Suppressor macrophage treated with lipopolysaccharide for 1 hour (primary cell): ENCODE measurements around the gene PCSK2.

Experiments
- DNase-seq, 3 donors: peaks; one replicate each; pipeline ENCODE4 v3.0.0-alpha.2; 2020 to 2022

PCSK2 gene

DNA sequence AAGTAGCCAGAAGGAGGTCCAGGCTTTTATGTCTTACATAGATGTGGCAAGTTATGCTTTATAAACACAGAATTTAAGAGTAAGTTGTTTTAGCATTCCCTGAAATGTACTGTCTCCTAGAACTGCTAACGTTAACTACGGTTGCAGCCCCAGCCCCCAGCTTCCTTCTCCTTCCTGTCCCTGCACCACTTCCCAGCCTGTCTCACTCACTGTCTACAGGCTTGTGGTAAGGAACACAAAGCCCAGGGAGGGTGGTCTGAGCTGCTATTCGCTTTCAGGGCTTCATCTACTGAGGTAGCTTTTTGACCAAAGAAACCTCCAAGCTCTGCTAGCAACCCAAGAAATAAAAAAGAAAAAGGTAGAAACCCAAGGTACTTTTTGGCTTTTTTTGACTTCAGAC, 35.9 kb downstream of the PCSK2 start:
- DNase-seq: no peak

DNA sequence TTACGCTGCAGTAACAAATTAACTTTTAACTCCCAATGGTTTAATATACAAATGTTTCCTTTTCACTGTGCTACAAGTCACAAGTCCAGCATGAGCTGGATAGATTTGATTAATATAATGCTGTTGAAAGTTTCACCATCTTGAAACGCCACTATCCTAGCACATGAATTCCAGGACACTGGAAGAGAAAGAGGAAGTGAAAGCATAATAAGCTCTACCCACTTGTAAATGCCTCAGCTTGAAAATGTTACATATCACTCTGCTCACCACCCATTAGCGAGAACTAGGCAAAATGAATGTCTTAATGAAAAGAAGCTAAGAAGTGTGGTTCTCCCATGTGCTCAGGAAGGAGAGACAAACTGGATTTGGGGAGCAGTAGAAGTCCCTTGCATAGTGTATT, 46.9 kb downstream of the PCSK2 start:
- no peak for DNase-seq

DNA sequence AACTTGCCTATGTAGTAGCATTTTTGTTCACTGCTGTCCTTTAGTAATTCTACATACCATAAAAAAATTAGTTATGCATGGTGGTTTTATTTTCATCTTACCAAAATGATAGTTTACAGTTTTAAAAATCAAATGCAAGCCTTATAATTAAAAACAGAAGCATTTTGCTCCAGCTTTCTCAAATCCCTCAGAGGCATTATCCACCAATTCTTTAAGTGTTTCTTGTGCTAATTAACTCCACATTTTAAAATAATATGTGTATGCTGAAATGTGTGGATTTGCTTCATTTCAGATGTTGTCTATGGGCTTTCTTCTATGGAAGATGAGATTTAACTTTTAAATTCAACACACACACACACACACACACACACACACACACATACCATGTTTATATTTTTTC, 49.3 kb downstream of the PCSK2 start:
- DNase-seq: no peak

DNA sequence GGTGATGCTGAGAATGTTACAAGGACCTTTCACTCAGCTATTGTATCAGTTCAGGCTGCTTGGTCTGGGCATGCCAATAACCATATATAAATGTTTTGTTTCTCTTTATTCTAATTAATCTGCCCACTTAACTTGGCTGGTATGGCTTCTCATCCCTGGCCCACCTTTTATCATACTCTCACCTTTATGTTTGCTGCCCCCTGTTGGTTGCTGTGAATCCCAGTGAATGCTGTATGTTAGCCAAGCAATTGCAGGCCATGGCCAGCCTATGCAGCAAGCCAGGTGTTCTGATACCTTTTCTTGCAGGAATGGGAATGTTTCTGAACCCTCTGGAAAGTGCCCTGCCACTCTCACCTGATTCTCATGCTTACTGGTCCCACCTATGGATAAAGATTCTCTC, 54.6 kb downstream of the PCSK2 start:
- DNase-seq: peak in 1 of 3 donors; percentile 6

DNA sequence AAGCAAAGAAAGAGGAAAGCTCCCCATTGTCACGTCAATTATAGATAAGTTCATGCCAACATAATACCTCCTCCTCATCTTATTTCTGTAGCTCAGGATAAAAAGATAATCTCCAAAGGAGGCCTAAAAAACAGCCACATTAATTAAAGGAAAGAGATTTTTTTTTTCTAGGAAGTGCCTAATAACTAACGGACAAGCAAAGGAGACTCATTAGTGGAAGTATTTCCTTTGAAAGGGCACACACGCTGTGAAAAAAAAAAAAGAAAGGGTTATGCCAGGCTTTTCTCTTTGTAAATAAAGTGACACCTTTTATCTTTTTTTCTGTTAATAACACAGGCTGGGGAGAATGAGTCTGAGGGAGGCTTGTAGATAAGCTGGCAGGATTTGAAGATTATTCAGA, 55.7 kb downstream of the PCSK2 start:
- no peak for DNase-seq

DNA sequence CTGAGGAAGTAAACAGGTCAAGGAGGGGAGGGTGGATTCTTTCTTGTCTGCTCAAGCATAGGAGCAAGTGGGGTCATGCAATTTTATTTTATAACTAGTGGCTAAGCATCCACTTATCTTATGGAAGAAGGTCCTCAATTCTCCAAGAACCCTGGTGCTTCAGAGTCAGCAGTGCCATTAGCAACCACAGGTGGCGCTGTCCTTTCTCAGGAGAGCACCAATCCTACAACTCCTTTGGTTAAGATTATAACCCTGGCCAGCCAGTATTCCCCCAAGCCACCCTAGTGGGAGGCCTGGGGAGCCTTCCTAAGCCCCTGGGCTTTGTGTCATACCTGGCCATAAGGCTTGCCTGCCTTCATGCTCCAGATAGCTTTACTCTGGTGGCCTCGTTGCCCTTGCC, 60.7 kb downstream of the PCSK2 start:
- DNase-seq: no peak

DNA sequence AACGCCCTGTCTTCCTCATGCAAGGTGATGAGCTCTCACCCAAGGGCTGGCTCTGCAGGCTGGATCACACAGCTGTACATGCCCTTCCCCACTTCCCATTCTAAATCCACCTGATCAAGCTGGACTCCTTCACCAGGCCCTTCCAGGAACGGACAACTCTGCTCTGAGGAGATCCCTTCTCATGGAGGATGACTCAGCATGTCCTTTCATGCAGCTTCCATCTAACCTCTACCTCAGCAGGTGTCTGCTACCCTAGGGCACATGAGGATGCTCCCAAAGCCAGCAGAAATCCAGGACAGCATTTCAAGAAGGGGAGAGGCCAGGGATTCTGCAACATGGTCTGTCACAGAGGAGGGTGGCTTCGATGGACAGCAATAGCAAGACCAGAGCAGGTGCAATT, 61.2 kb downstream of the PCSK2 start:
- no peak for DNase-seq

DNA sequence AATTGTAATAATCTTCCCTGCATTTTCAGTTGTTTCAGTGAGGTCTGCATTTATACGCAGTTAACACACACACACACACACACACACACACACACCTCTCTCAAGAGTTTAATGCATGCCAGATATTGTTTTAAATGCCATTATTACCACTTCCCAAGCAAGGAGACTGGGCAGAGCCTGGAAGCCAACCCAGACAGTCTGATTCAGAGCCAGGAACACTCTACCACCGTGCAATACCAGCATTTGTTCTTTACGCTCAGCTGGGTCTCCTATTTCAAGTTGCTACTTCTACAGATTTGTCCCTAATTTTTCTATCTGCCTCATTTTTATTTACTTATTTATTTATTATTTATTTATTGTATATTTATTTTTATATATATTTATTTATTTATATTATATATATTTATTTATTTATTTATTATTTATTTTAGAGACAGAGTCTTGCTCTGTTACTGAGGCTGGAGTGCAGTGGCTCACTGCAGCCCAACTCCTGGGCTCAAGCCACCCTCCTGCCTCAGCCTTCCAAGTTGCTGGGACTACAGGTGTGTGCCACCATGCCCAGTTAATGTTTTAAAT, 68.4 kb downstream of the PCSK2 start:
- no peak for DNase-seq

DNA sequence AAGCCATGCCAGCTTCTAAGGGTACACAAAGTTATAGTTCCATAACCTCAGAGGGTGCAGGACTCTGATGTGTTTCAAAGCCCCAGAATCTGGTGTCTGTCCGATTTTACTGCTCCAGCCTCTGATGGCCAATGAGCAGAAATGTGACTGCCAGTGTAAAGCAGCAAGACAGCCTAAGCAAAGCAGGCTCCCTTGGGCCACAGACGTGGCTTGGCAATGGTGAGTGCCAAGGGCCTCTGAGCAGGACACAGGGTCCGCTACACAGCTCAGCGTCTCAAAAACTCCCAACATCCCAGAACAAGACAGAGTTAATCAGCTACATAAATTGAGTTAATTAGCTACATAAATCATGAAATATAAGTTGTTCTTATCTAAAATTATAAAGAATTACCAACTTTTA, 69.2 kb downstream of the PCSK2 start:
- DNase-seq: no peak

DNA sequence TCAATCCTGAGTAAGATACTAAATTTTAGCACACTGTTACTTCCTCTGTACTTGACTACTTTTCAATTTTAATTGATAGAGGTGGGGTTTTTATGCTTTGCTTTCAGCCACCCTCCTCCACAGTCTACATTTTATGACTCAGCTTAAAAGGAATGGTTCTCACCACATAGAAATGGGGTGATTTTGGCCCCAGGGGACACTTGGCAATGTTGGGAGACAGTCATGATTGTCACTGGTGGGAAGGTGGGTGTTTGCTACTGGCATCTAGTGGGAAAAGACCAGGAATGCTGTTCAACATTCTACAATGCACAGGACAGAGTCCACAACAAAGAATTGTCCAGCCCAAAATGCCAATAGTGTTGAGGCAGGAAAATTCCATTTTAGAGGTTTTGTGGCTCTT, 71.3 kb downstream of the PCSK2 start:
- no peak for DNase-seq

DNA sequence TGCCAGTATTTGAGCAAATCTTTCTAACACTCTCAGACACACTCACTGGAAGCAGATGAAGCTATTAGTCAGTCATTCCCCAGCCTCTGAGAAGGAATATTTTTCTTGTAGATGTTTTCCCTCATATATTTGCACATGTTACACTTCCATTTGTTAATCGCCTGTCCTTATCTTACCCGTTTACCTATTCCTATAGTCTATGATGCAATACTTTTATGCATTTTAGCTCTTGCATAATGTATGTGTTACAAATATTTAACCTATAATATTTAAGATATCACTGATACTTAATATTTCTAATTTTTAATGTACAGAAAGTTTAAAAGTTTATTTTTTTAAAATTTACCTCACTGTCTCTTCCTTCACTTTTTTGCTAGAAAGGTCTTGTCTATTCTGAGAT, 71.9 kb downstream of the PCSK2 start:
- no peak for DNase-seq

DNA sequence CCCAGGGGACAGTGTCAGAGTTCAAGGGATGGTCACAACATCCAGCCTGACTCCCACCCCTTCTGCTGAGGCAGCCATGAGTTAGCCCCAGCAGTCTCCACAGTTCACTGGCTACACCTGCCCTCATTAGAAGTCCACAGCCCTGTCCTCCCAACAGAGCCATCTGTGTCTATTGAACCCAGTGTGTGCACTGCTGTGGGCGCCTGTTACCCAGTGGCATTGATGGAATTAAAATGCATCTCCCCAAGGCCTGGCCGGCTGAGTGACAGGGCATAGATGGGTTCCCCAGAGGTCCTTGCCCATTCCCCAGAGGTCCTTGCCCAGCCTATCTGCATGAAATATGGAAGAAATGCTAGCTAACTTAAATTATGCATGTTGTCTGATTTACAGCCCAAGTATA, 73.3 kb downstream of the PCSK2 start:
- no peak for DNase-seq

DNA sequence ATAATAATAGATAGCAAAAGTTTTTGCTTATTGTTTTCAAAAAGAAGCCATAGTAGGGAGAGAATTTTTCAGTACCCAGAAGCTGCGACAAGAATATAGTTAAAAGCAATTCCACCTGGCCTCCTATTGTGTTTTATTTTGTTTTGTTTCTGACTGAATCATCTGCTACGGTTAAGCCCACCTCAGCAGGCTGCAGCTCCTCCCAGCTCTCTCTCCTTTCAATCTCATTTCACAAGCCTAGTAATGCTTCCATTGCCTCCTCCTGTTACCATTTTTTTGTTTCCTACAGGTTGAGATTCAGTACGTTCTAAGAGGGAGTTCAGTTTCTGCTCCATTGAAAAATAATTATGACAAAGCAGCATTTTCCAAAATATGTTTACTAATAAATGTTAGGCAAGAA, 77.9 kb downstream of the PCSK2 start:
- no peak for DNase-seq

DNA sequence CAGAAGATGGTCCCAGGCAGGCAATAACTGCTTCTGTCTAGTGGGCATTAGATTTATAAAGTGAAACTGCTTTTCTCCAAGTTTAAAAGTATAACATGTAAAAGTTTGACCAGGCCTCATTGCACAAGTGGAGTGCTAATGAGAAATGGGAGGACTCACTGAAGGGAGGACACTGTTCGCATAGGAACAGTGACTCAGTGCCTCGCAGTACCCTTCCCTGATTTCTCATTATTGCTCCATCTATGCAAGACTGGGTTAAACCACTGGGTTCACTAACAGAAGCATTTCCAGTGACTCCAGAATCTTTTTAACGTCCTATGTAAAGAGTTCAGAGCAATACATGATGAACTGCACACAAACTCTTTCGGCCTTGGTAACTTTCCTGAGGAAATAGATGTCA, 79.6 kb downstream of the PCSK2 start:
- DNase-seq: no peak

DNA sequence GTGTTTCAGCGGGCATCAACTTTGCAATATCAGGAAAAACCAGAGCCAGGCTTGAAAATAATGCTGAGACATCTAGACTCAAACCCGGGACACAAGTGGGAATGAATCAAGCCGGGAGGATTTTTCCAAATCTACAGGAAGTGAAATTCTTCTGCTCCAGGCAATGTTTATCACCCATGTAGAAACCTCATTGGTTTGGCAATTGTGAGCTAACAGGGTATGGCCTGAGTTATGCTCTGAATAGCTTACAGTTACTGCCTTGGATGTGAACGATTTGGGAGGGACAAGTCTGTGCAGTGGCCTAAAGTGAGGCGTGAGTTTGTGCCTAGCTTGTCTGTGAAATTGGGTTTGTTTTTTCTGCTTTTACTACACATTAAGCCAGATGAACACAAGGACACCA, 87.4 kb downstream of the PCSK2 start:
- DNase-seq: no peak

DNA sequence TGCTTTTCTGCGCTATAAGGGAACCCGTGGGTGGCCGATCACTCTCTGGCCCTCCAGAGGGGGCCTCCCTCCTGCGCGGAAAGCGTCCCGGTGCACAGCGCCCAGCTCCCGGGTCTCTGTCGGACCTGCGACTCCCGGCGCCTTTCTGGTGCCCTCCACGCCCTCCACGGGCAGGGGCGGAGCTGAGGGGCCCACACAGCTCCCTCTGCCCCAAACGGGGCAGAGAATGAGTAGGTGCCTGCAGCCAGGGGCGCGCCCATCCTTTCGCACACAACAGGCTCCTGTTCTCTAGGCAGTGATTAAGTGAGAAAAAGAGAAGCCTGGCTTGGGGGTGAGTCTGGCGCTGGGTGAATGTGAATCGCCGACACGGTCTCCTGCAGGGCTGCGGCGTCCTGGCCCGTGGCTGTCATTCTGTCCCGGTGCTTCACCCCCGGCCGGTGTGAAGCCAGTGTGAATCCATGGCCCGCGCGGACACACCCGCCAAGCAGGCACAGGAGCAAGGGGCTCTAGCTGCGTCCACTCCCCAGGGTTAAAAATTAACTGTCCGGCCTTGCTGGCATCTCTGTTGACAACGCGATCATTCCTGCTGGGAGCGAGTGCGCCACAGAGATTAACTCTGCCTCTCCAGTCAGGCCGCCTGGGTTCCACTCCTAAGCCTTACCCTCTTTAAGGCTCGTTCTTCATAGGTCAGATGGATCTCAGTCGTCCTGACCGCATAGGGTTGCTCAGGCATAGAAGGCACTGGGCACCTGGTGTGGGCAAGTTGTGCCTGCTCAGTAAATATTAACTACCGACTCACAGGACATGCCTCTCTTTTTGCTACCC, 88.8 kb downstream of the PCSK2 start:
- DNase-seq: no peak

DNA sequence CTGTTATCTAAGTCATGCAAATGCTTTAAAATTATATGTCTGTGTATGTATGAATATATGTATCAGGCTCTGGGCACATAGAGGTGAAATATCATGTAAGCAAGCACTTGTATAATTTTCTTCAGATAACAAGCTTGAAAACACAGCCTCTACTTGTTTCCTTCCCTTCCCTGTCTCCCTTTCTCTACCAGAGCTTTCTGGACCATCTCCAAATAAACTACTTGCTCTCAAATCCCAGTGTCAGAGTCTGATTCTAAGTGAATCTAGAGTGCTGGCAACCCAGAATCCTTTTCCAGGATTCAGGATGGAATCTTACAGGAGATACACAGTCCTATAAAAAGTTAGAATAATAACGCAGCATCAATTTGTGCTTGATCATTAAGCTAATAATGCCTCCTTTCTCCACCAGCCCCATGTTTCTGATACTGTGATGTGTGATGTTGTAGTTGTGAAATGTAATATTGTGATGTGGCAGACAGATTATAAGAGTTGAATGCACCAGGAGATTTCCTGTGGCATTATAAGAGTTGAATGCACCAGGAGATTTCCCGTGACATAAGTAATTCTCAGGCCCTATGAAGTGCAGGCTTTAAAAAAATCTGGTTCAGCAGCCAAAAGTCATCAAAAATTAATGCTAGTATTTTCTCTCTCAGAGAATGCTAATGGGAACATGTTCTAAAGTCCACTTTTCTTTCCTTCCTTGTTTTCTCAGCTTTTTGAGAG, 89.6 kb downstream of the PCSK2 start:
- no peak for DNase-seq

DNA sequence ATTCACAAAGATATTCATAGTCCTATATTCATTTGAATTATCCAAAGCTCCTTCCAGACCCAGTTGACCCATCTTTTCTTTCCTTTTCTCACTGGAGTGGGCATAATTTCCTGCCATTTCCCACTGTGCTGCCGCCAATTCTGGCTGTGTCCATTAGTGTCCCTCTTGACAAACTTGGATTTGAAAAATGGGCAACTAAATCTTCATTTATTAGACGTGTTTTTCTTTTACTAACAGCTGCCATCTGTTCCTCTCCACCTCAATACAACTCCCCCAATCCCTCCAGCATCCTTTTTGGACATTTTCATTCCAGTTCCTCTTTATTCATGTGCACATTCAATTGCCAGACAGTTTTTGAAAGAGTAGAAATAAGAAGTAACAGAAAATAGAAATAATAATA, 90.5 kb downstream of the PCSK2 start:
- DNase-seq: no peak

DNA sequence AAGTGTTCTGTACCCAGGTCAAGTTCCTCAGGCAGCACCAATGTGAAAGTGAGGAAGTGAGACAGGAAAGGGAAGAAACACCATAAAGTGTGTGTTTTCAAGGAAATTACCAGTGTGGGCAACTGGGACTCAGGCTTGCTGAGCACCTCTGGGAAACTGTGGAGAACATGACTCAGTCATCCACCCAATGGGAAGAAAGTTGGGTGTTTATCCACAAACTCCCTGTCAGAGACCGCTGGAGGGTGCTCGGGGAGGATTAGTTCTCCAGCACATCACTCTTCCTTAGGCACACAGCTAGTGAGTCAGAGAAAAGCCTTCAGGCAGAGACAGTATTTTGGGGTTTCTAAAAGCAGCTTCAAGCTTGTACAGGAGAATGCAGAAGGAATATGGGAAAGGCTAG, 93.6 kb downstream of the PCSK2 start:
- no peak for DNase-seq

DNA sequence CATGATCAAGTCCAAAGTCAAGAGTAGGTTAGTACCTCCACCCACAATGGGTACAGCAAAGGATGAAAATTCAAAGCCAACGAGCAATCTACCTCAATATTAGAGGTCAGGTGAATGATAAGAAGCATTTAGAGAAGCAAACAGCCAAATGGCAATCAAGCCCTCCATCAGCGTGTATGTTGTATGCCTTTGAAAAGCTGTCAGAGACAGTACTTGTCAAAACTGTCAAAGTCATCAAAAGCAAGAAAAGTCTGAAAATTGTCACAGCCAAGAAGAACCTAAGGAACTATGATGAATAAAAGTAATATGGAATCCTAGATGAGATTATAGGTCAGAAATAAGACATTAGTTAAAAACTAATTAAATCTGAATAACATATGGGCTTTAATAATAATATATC, 99.3 kb downstream of the PCSK2 start:
- DNase-seq: no peak

DNA sequence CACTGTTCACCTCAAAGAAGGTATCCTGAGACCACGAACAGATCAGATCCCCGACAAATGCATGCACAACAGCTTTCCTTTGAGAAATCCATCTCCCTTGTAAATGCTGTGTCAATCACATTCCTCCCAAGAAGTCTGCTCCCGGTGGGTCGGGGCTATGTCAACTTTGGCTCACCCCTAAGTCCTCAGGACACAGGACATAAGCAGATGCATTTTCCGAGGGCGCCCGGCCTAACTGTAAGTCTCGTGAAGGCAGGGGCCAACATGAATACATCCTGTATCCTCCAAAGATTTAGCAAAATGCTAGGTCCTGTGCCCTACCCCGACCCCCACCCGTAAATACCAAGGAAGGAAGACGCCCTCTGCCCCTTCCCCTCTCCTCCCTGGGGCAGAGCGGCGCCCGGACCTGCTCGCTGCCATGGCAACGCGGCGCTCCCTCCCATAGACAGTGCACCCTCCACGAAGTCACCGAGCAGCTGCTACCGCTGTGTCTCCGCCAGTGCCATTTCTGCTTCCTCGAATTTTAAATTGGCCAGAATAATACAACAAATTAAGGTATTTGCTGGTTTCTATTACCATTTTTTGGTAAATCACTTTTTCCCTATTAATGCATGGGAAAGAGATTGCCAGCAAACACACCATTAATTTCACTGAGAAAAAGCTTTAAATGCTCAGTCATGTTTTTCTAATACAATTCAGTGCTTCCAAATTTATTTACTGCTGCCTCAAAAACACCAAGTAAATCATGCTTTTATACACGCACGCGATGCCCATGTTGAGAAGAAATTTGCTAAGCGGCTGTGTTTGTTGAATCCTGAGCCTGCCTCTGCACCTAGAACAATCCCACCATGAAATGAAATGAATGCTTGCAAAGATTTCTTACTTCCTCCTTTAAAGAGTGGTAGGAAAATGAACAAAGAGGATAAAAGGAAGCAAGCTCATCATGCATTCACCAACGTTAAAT, 100.6 kb downstream of the PCSK2 start:
- DNase-seq: no peak

DNA sequence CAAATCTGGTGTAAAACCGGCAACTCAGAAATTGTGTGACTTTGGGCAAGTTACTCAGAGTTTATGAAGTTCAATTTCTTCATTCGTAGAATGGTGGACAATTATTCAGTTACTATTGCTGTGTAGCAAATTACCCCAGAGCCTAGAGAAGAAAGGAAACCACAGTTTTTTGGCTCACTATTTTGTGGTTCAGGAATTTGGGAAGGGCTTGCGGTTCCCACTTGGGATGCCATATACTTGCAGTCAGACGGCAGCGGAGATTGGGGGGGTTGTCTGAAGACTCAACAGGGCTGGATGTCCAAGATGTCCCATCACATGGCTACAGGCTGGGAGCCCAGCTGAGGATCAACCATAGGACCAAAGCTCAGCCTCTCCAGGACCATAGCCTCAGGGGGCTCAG, 108.1 kb downstream of the PCSK2 start:
- DNase-seq: no peak

DNA sequence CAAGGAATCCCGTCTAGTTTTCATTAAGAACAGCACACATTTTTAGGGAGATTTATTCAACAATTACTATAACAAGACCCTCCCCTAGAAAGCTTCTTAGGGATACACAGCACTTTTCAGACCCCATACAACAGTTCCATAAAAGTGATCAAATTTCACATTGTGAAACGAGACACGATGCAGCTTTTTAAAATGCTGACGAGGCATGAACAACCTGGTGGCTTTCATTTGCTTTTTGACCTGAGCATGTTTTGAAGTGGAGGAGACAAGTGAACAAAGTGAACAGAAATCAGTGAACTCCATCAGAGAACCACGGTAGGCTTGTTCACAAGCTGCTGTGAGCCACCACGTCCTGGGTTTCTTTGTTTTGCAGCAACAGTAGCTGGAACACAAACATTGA, 112.2 kb downstream of the PCSK2 start:
- DNase-seq: no peak
